ENCODE measurements around the gene ACTA1. TPM values are rescaled to one million over a fixed set of nuclear protein-coding genes. Genes with fewer than 3 reads are reported as not detected.
"Not testable (repeated sequence)": the region's sequence is repeated elsewhere in the genome, so short reads cannot be mapped to it uniquely, and the experiment has no call there.

Gene ACTA1
- total RNA-seq, 2 experiments from 2014 or later = not detected

DNA sequence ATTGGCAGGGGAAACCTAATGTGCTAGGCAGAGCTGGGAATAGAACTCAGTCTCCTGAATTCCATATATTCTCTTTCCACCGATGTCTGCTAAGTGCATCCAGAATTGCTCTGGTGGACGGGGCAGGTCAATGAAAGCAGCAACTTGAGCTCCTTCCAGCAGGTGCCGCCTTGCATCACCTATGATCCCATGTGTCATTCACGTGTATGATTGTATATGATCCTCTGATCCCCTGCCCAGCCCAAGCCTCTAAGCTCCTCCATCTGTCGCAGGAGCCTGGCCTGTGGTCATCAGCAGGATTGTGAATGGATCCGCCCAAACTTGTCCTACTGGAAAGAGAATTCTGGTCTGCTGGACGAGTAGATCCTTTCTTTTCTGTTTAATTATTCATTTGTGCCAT, 13.1 kb downstream of the ACTA1 start:
- Mint-ChIP-seq H3K27me3 (peaks cover 18% of the 10 kb centered on the region), H3K36me3 (ENCODE audit: low read depth) (peaks cover 2% of the 10 kb centered on the region), H3K4me3 (no peak overlapping the region), H3K4me1 (ENCODE audit: low read depth) (no peaks in the 10 kb centered on the region), H3K27ac (no peak overlapping the region), H3K9me3 (peaks cover 8% of the 10 kb centered on the region)
- DNase-seq (no peak), ATAC-seq (no peak)
- intact Hi-C loops (cut with micrococcal nuclease) = no loop called here
- POLR2A ChIA-PET = interaction anchor here (0.6 kb wide), 1 partner anchor 12 kb away, joined by 3 read pairs; no protein-coding TSS in a partner anchor
- TF ChIP-seq, protein P1, sequence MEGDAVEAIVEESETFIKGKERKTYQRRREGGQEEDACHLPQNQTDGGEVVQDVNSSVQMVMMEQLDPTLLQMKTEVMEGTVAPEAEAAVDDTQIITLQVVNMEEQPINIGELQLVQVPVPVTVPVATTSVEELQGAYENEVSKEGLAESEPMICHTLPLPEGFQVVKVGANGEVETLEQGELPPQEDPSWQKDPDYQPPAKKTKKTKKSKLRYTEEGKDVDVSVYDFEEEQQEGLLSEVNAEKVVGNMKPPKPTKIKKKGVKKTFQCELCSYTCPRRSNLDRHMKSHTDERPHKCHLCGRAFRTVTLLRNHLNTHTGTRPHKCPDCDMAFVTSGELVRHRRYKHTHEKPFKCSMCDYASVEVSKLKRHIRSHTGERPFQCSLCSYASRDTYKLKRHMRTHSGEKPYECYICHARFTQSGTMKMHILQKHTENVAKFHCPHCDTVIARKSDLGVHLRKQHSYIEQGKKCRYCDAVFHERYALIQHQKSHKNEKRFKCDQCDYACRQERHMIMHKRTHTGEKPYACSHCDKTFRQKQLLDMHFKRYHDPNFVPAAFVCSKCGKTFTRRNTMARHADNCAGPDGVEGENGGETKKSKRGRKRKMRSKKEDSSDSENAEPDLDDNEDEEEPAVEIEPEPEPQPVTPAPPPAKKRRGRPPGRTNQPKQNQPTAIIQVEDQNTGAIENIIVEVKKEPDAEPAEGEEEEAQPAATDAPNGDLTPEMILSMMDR (IDR thresholded peaks at IDR 0.05) = no peak
- CTCF ChIA-PET = interaction anchor here (1.2 kb wide), 1 partner anchor 162 kb away, joined by 3 read pairs; no protein-coding TSS in a partner anchor

DNA sequence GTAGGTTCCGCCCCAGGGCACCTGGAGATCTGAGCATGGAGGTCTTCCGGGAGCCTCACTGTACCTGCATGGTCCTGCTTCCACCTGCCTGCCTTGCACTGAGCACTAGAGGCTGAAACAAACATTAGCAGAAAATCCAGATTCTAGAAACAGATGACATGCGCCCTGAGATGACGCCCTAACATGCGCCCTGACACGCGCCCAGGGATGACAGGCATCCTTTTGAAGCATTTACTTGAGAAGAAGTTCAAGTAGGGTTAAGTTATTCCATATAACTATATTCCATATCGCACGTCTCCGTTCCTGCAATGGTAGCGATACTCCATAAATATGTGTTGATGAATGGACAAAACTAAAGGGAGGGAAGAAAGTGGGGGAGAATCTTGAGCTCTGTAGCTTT, 13.7 kb downstream of the ACTA1 start:
- Mint-ChIP-seq H3K27me3 (peaks cover 15% of the 10 kb centered on the region), H3K4me3 (no peak overlapping the region), H3K9me3 (peaks cover 8% of the 10 kb centered on the region), H3K36me3 (ENCODE audit: low read depth) (peaks cover 2% of the 10 kb centered on the region), H3K27ac (no peak overlapping the region), H3K4me1 (ENCODE audit: low read depth) (no peaks in the 10 kb centered on the region)
- ATAC-seq = no peak
- ChIA-PET CTCF (interaction anchor here (1.2 kb wide), 1 partner anchor 162 kb away, joined by 3 read pairs; no protein-coding TSS in a partner anchor), POLR2A (interaction anchor here (0.6 kb wide), 1 partner anchor 11 kb away, joined by 3 read pairs; no protein-coding TSS in a partner anchor)
- intact Hi-C loops (cut with micrococcal nuclease) = no loop called here
- no peak for DNase-seq
- TF ChIP-seq, protein P1 (IDR thresholded peaks at IDR 0.05) = no peak

DNA sequence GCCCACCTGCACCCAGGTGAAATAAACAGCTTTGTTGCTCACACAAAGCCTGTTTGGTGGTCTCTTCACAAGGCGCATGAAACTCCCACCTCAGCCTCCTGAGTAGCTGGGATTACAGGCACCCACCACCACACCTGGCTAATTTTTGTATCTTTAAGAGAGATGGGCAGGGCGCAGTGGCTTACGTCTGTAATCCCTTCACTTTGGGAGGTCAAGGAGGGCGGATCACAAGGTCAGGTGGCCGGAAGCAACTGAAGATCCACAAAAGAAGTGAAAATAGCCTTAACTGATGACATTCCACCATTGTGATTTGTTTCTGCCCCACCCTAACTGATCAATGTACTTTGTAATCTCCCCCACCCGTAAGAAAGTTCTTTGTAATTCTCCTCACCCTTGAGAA, 15.3 kb downstream of the ACTA1 start:
- intact Hi-C loops (cut with micrococcal nuclease); ATAC-seq; CTCF ChIA-PET; DNase-seq; POLR2A ChIA-PET; H3K9me3 Mint-ChIP-seq; H3K36me3 Mint-ChIP-seq (ENCODE audit: low read depth); H3K4me3 Mint-ChIP-seq; H3K4me1 Mint-ChIP-seq (ENCODE audit: low read depth); H3K27ac Mint-ChIP-seq: not testable (repeated sequence)
- H3K27me3 Mint-ChIP-seq = peaks cover 14% of the 10 kb centered on the region

DNA sequence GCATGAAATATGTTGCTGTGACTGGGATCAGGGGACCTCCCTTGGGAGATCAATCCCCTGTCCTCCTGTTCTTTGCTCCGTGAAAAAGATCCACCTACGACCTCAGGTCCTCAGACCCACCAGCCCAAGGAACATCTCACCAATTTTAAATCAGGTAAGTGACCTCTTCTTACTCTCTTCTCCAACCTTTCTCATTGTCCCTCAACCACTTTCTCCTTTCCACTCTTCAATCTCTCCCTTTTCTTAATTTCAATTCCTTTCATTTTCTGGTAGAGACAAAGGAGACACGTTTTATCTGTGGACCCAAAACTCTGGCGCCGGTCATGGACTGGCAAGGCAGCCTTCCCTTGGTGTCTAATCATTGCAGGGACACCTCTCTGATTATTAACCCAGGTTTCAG, 21.1 kb downstream of the ACTA1 start:
- CTCF ChIA-PET; intact Hi-C loops (cut with micrococcal nuclease); H3K9me3 Mint-ChIP-seq; POLR2A ChIA-PET; ATAC-seq; H3K4me1 Mint-ChIP-seq (ENCODE audit: low read depth); H3K36me3 Mint-ChIP-seq (ENCODE audit: low read depth); DNase-seq; H3K4me3 Mint-ChIP-seq; H3K27ac Mint-ChIP-seq: not testable (repeated sequence)
- H3K27me3 Mint-ChIP-seq = peaks cover 50% of the 10 kb centered on the region

DNA sequence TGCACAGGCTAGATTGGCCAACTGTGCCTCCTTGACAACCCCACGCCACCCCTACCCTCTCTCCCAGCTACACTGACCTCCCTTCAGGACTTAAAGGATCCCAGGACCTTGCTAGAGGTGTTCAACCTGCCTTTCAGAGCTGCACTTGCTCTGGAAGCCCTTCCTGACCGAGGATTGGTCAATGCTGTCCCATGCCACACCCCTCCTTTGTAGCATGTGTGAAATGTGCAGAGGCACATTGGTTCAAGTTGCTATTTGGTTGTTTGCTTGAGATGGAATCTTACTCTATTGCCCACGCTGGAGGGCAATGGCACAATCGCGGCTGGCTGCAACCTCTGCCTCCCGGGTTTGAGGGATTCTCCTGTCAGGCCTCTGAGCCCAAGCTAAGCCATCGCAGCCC, 21.8 kb downstream of the ACTA1 start:
- peaks cover 58% of the 10 kb centered on the region for H3K27me3 Mint-ChIP-seq
- H3K4me1 Mint-ChIP-seq (ENCODE audit: low read depth) = peaks cover 15% of the 10 kb centered on the region
- no peaks in the 10 kb centered on the region for H3K9me3 Mint-ChIP-seq
- no peak overlapping the region for H3K4me3 Mint-ChIP-seq
- DNase-seq = no peak
- TF ChIP-seq, protein P1 (IDR thresholded peaks at IDR 0.05) = no peak
- ATAC-seq = no peak
- no peak overlapping the region for H3K27ac Mint-ChIP-seq
- POLR2A ChIA-PET = no interaction called here
- CTCF ChIA-PET = no interaction called here
- intact Hi-C loops (cut with micrococcal nuclease) = no loop called here
- no peaks in the 10 kb centered on the region for H3K36me3 Mint-ChIP-seq (ENCODE audit: low read depth)

DNA sequence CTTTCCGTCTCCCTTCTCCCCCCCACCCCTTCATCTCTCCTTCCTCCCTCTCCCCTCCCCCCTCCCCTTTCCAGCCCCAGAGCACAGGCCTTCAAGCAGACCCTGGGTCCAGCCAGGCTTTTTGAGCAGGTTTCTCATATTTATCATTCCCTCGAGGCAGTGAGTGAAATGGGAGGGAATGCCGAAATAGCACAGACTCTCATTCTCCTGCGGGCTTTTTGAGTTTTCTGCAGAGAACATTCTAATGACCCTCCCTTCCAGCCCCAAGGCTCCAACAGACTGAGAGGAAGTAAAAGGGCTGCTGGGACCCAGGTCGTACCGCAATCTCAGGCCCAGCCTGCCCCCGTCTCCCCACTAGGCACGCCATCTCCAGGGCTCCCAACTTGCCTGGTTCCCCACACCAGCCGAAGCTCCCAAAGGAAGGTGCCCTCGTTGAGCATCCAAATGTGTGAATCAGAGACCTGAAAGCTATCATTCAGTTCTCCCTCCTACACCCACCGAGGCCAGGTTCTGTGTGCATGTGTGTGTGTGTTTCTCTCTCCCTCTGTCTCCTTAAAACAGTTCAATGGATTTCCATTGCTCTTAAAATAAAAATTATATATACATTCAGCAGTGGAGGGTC, 22.3 kb downstream of the ACTA1 start:
- H3K36me3 Mint-ChIP-seq (ENCODE audit: low read depth) = no peaks in the 10 kb centered on the region
- TF ChIP-seq, protein P1 (IDR thresholded peaks at IDR 0.05) = no peak
- ATAC-seq (no peak), DNase-seq (no peak)
- H3K4me3 Mint-ChIP-seq = no peak overlapping the region
- intact Hi-C loops (cut with micrococcal nuclease) = no loop called here
- H3K27ac Mint-ChIP-seq = no peak overlapping the region
- ChIA-PET CTCF (interaction anchor here (1.0 kb wide), 1 partner anchor 167 kb away, joined by 3 read pairs; no protein-coding TSS in a partner anchor), POLR2A (no interaction called here)
- H3K27me3 Mint-ChIP-seq = peaks cover 63% of the 10 kb centered on the region
- no peaks in the 10 kb centered on the region for H3K9me3 Mint-ChIP-seq
- peaks cover 20% of the 10 kb centered on the region for H3K4me1 Mint-ChIP-seq (ENCODE audit: low read depth)
